Activated naive CD4-positive, alpha-beta T cell treated with anti-CD3 and anti-CD28 coated beads, Interleukin-2, amount 50 U/mL, for 24 hours (primary cell): ENCODE measurements around the gene PBX3.

ENCODE experiments used
- H3K27ac Mint-ChIP-seq: one replicate; pipeline ENCODE4 v1.8.0; 2021; ENCODE audit warnings: mild to moderate bottlenecking, mixed read lengths
- H3K27me3 Mint-ChIP-seq: one replicate; pipeline ENCODE4 v1.8.0; 2021; ENCODE audit warnings: mixed read lengths
- H3K36me3 Mint-ChIP-seq: one replicate; pipeline ENCODE4 v1.8.0; 2021; ENCODE audit warnings: mixed read lengths
- H3K4me1 Mint-ChIP-seq: one replicate; pipeline ENCODE4 v1.8.0; 2021; ENCODE audit warnings: mixed read lengths
- H3K4me3 Mint-ChIP-seq: one replicate; pipeline ENCODE4 v1.8.0; 2021; ENCODE audit warnings: mild to moderate bottlenecking, mixed read lengths
- H3K9me3 Mint-ChIP-seq: one replicate; pipeline ENCODE4 v1.8.0; 2021; ENCODE audit warnings: mixed read lengths

The PBX3 gene

GRCh38 chr9:125994066-125994943, 247.1 kb downstream of the PBX3 start:
- H3K27ac Mint-ChIP-seq, result no peak overlapping the region
- H3K36me3 Mint-ChIP-seq, result no peaks in the 10 kb centered on the region
- H3K4me3 Mint-ChIP-seq, result no peak overlapping the region
- H3K4me1 Mint-ChIP-seq, result no peaks in the 10 kb centered on the region
- H3K27me3 Mint-ChIP-seq, result peaks cover 1% of the 10 kb centered on the region
- no peaks in the 10 kb centered on the region for H3K9me3 Mint-ChIP-seq

- Mint-ChIP-seq H3K27ac (no peak overlapping the region), H3K4me1 (no peaks in the 10 kb centered on the region), H3K4me3 (no peak overlapping the region)
These were observed 247.8 kb downstream of the PBX3 start for GRCh38 chr9:125995006-125995405.

GRCh38 chr9:125995706-125996105, 248.5 kb downstream of the PBX3 start:
- Mint-ChIP-seq H3K9me3 (no peaks in the 10 kb centered on the region), H3K4me1 (no peaks in the 10 kb centered on the region), H3K27me3 (peaks cover 1% of the 10 kb centered on the region), H3K4me3 (no peak overlapping the region), H3K27ac (no peak overlapping the region), H3K36me3 (no peaks in the 10 kb centered on the region)

More at GRCh38 chr9:125995006-125995405, 247.8 kb downstream of the PBX3 start:
- no peaks in the 10 kb centered on the region for H3K36me3 Mint-ChIP-seq
- H3K9me3 Mint-ChIP-seq, result no peaks in the 10 kb centered on the region
- H3K27me3 Mint-ChIP-seq, result peaks cover 1% of the 10 kb centered on the region

- Mint-ChIP-seq H3K27ac (no peak overlapping the region), H3K9me3 (no peaks in the 10 kb centered on the region), H3K27me3 (peaks cover 1% of the 10 kb centered on the region)
These were observed 249.6 kb downstream of the PBX3 start for GRCh38 chr9:125996791-125997190.

GRCh38 chr9:125997196-125997823, 250.1 kb downstream of the PBX3 start:
- H3K27me3 Mint-ChIP-seq, result peaks cover 1% of the 10 kb centered on the region
- H3K27ac Mint-ChIP-seq, result no peak overlapping the region
- no peaks in the 10 kb centered on the region for H3K36me3 Mint-ChIP-seq

More at GRCh38 chr9:125996791-125997190, 249.6 kb downstream of the PBX3 start:
- H3K4me1 Mint-ChIP-seq, result no peaks in the 10 kb centered on the region
- H3K4me3 Mint-ChIP-seq, result no peak overlapping the region
- H3K36me3 Mint-ChIP-seq, result no peaks in the 10 kb centered on the region

GRCh38 chr9:125998837-125999503, 251.8 kb downstream of the PBX3 start:
- Mint-ChIP-seq H3K27me3 (peaks cover 1% of the 10 kb centered on the region), H3K9me3 (no peaks in the 10 kb centered on the region), H3K4me1 (no peaks in the 10 kb centered on the region), H3K4me3 (no peak overlapping the region), H3K36me3 (no peaks in the 10 kb centered on the region), H3K27ac (no peak overlapping the region)

More at GRCh38 chr9:125997196-125997823, 250.1 kb downstream of the PBX3 start:
- H3K4me3 Mint-ChIP-seq, result no peak overlapping the region
- no peaks in the 10 kb centered on the region for H3K4me1 Mint-ChIP-seq
- H3K9me3 Mint-ChIP-seq, result no peaks in the 10 kb centered on the region

GRCh38 chr9:125999504-125999881, 252.3 kb downstream of the PBX3 start:
- H3K4me3 Mint-ChIP-seq, result no peak overlapping the region
- peaks cover 1% of the 10 kb centered on the region for H3K27me3 Mint-ChIP-seq
- H3K36me3 Mint-ChIP-seq, result no peaks in the 10 kb centered on the region
- no peaks in the 10 kb centered on the region for H3K4me1 Mint-ChIP-seq
- no peak overlapping the region for H3K27ac Mint-ChIP-seq
- no peaks in the 10 kb centered on the region for H3K9me3 Mint-ChIP-seq

- Mint-ChIP-seq H3K36me3 (no peaks in the 10 kb centered on the region), H3K27ac (no peak overlapping the region), H3K27me3 (peaks cover 1% of the 10 kb centered on the region), H3K9me3 (no peaks in the 10 kb centered on the region), H3K4me3 (no peak overlapping the region), H3K4me1 (no peaks in the 10 kb centered on the region)
These were observed 253.1 kb downstream of the PBX3 start for GRCh38 chr9:126000256-126000655.

- H3K9me3 Mint-ChIP-seq, result no peaks in the 10 kb centered on the region
- H3K36me3 Mint-ChIP-seq, result no peaks in the 10 kb centered on the region
- no peak overlapping the region for H3K4me3 Mint-ChIP-seq
- no peak overlapping the region for H3K27ac Mint-ChIP-seq
- H3K4me1 Mint-ChIP-seq, result no peaks in the 10 kb centered on the region
- peaks cover 1% of the 10 kb centered on the region for H3K27me3 Mint-ChIP-seq
These were observed 253.8 kb downstream of the PBX3 start for GRCh38 chr9:126000731-126001580.

GRCh38 chr9:126001581-126002225, 254.5 kb downstream of the PBX3 start:
- H3K36me3 Mint-ChIP-seq, result no peaks in the 10 kb centered on the region
- H3K4me1 Mint-ChIP-seq, result no peaks in the 10 kb centered on the region
- no peak overlapping the region for H3K4me3 Mint-ChIP-seq
- no peaks in the 10 kb centered on the region for H3K9me3 Mint-ChIP-seq
- no peak overlapping the region for H3K27ac Mint-ChIP-seq
- peaks cover 1% of the 10 kb centered on the region for H3K27me3 Mint-ChIP-seq

- Mint-ChIP-seq H3K27ac (no peak overlapping the region), H3K27me3 (no peaks in the 10 kb centered on the region), H3K36me3 (no peaks in the 10 kb centered on the region), H3K4me3 (no peak overlapping the region), H3K9me3 (peaks cover 1% of the 10 kb centered on the region), H3K4me1 (no peaks in the 10 kb centered on the region)
These were observed 255.5 kb downstream of the PBX3 start for GRCh38 chr9:126002476-126003350.

GRCh38 chr9:126009047-126009446, 261.9 kb downstream of the PBX3 start:
- peaks cover 8% of the 10 kb centered on the region for H3K9me3 Mint-ChIP-seq
- H3K4me3 Mint-ChIP-seq, result no peak overlapping the region
- no peak overlapping the region for H3K27ac Mint-ChIP-seq
- no peaks in the 10 kb centered on the region for H3K4me1 Mint-ChIP-seq
- peaks cover 4% of the 10 kb centered on the region for H3K27me3 Mint-ChIP-seq
- H3K36me3 Mint-ChIP-seq, result peaks cover 3% of the 10 kb centered on the region

GRCh38 chr9:126014726-126015125, 267.6 kb downstream of the PBX3 start:
- Mint-ChIP-seq H3K9me3 (no peaks in the 10 kb centered on the region), H3K27me3 (peaks cover 1% of the 10 kb centered on the region), H3K27ac (no peak overlapping the region), H3K36me3 (no peaks in the 10 kb centered on the region), H3K4me1 (no peaks in the 10 kb centered on the region), H3K4me3 (no peak overlapping the region)

GRCh38 chr9:126015424-126015823, 268.3 kb downstream of the PBX3 start:
- no peak overlapping the region for H3K27ac Mint-ChIP-seq
- no peaks in the 10 kb centered on the region for H3K4me1 Mint-ChIP-seq
- H3K27me3 Mint-ChIP-seq, result peaks cover 1% of the 10 kb centered on the region
- H3K36me3 Mint-ChIP-seq, result no peaks in the 10 kb centered on the region
- H3K4me3 Mint-ChIP-seq, result no peak overlapping the region
- H3K9me3 Mint-ChIP-seq, result no peaks in the 10 kb centered on the region
